ENCODE data around the gene SEMA3C. TPM values are rescaled to one million over a fixed set of nuclear protein-coding genes. Genes with fewer than 3 reads are reported as not detected.

Gene SEMA3C
- total RNA-seq, 1 donor from 2014 or later: 148 TPM

GRCh38 chr7:80858141-80858903 is 60.5 kb downstream of the SEMA3C start:
- TF ChIP-seq, protein P1, sequence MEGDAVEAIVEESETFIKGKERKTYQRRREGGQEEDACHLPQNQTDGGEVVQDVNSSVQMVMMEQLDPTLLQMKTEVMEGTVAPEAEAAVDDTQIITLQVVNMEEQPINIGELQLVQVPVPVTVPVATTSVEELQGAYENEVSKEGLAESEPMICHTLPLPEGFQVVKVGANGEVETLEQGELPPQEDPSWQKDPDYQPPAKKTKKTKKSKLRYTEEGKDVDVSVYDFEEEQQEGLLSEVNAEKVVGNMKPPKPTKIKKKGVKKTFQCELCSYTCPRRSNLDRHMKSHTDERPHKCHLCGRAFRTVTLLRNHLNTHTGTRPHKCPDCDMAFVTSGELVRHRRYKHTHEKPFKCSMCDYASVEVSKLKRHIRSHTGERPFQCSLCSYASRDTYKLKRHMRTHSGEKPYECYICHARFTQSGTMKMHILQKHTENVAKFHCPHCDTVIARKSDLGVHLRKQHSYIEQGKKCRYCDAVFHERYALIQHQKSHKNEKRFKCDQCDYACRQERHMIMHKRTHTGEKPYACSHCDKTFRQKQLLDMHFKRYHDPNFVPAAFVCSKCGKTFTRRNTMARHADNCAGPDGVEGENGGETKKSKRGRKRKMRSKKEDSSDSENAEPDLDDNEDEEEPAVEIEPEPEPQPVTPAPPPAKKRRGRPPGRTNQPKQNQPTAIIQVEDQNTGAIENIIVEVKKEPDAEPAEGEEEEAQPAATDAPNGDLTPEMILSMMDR (IDR thresholded peaks at IDR 0.05; ENCODE audit: insufficient read depth, low read depth, low read length): no peak
- no peak for TF ChIP-seq EZH2 (IDR thresholded peaks at IDR 0.05; ENCODE audit: insufficient read depth, low read length)

DNA sequence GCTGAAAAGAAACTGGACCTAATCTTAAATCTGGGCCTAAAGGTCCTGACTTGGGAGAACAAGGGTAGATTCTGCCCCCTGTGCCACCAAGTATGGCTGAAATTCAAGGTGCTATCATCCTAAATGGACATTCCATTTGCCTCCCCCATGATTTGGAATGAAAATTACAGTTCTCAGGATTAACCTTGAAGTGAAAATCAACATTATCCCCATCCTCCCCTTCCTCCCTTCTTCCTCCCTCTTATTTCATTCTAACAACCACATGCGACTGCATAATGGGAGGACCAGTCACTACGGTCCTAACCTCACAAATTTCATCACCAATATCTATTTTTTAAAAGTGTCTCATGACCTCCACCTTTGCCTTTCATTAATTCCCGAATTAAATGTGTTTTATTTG is 62.1 kb downstream of the SEMA3C start:
- H3K27me3 ChIP-seq (ENCODE audit: insufficient read depth, low read length): no peaks in the 10 kb centered on the region
- H3K4me3 ChIP-seq (ENCODE audit: insufficient read depth, low read depth, low read length): no peak overlapping the region
- H3K27ac ChIP-seq (ENCODE audit: low read depth, low read length): no peak overlapping the region
- H3K79me2 ChIP-seq (ENCODE audit: insufficient read depth, low read length): peaks cover 33% of the 10 kb centered on the region
- Mint-ChIP-seq H3K36me3 (ENCODE audit: low read depth, unreplicated experiment) (peaks cover 10% of the 10 kb centered on the region), H3K4me3 (ENCODE audit: unreplicated experiment) (no peak overlapping the region), H3K9me3 (ENCODE audit: unreplicated experiment) (no peaks in the 10 kb centered on the region), H3K27ac (ENCODE audit: unreplicated experiment) (no peak overlapping the region), H3K4me1 (ENCODE audit: low read depth, unreplicated experiment) (peaks cover 29% of the 10 kb centered on the region), H3K27me3 (ENCODE audit: low read depth, unreplicated experiment) (no peaks in the 10 kb centered on the region)
- H2AFZ ChIP-seq (ENCODE audit: low read depth, low read length): no peak overlapping the region
- DNase-seq (ENCODE audit: low read depth) (no peak), FAIRE-seq (no peak)
- H3K36me3 ChIP-seq (ENCODE audit: insufficient read depth, low read length): no peaks in the 10 kb centered on the region
- TF ChIP-seq EZH2 (IDR thresholded peaks at IDR 0.05; ENCODE audit: insufficient read depth, low read length): no peak
- TF ChIP-seq, protein P1 (IDR thresholded peaks at IDR 0.05; ENCODE audit: insufficient read depth, low read depth, low read length): no peak
- H3K9me3 ChIP-seq (ENCODE audit: insufficient read depth, low read depth, low read length): no peaks in the 10 kb centered on the region
- H3K9ac ChIP-seq (ENCODE audit: low read length): no peak overlapping the region
- no peaks in the 10 kb centered on the region for H4K20me1 ChIP-seq (ENCODE audit: insufficient read depth, low read length)
- peaks cover 20% of the 10 kb centered on the region for H3K4me1 ChIP-seq (ENCODE audit: insufficient read depth, low read length)
- no peak overlapping the region for H3K4me2 ChIP-seq (ENCODE audit: low read length)

More at GRCh38 chr7:80858141-80858903, 60.5 kb downstream of the SEMA3C start:
- H3K9me3 ChIP-seq (ENCODE audit: insufficient read depth, low read depth, low read length): no peaks in the 10 kb centered on the region
- peaks cover 15% of the 10 kb centered on the region for H3K4me1 ChIP-seq (ENCODE audit: insufficient read depth, low read length)
- peaks cover 22% of the 10 kb centered on the region for H3K4me1 Mint-ChIP-seq (ENCODE audit: low read depth, unreplicated experiment)
- H3K79me2 ChIP-seq (ENCODE audit: insufficient read depth, low read length): peaks cover 32% of the 10 kb centered on the region
- no peaks in the 10 kb centered on the region for H3K27me3 ChIP-seq (ENCODE audit: insufficient read depth, low read length)
- H3K27ac Mint-ChIP-seq (ENCODE audit: unreplicated experiment): peak overlapping the region; percentile 41
- no peak overlapping the region for H2AFZ ChIP-seq (ENCODE audit: low read depth, low read length)
- peaks cover 3% of the 10 kb centered on the region for H3K9me3 Mint-ChIP-seq (ENCODE audit: unreplicated experiment)
- no peaks in the 10 kb centered on the region for H3K36me3 ChIP-seq (ENCODE audit: insufficient read depth, low read length)
- peaks cover 11% of the 10 kb centered on the region for H3K36me3 Mint-ChIP-seq (ENCODE audit: low read depth, unreplicated experiment)
- H3K27me3 Mint-ChIP-seq (ENCODE audit: low read depth, unreplicated experiment): no peaks in the 10 kb centered on the region
- H3K4me3 Mint-ChIP-seq (ENCODE audit: unreplicated experiment): no peak overlapping the region
- no peak overlapping the region for H3K4me3 ChIP-seq (ENCODE audit: insufficient read depth, low read depth, low read length)
- DNase-seq (ENCODE audit: low read depth) (peak; percentile 56), FAIRE-seq (peak; percentile 73)
- no peak overlapping the region for H3K27ac ChIP-seq (ENCODE audit: low read depth, low read length)
- peak overlapping the region; percentile 54 for H3K4me2 ChIP-seq (ENCODE audit: low read length)
- no peaks in the 10 kb centered on the region for H4K20me1 ChIP-seq (ENCODE audit: insufficient read depth, low read length)
- H3K9ac ChIP-seq (ENCODE audit: low read length): no peak overlapping the region
